ENCODE results near the gene PTGR2. TPM values are rescaled to one million over a fixed set of nuclear protein-coding genes. Genes with fewer than 3 reads are reported as not detected.
"Not testable (repeated sequence)": the region's sequence is repeated elsewhere in the genome, so short reads cannot be mapped to it uniquely, and the experiment has no call there.

Gene PTGR2
- polyA plus RNA-seq, 4 donors: 21.3 to 36.2 (median 26.1) TPM

DNA sequence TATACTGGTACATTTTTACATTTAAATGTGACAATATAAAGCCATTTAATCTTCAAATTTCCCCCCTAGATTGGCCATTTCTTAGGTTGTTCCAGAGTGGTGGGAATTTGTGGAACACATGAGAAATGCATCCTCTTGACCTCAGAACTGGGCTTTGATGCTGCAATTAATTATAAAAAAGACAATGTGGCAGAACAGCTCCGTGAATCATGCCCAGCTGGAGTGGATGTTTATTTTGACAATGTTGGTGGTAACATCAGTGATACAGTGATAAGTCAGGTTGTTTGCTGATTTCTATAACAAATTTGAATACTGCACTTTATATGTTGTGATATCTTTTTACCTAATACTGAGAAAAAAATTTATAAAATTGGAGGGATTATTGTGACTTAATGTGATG, 27.4 kb downstream of the PTGR2 start:
- no peak for DNase-seq (ENCODE audit: low read depth in 4 of 4, low spot score in 2 of 4)

DNA sequence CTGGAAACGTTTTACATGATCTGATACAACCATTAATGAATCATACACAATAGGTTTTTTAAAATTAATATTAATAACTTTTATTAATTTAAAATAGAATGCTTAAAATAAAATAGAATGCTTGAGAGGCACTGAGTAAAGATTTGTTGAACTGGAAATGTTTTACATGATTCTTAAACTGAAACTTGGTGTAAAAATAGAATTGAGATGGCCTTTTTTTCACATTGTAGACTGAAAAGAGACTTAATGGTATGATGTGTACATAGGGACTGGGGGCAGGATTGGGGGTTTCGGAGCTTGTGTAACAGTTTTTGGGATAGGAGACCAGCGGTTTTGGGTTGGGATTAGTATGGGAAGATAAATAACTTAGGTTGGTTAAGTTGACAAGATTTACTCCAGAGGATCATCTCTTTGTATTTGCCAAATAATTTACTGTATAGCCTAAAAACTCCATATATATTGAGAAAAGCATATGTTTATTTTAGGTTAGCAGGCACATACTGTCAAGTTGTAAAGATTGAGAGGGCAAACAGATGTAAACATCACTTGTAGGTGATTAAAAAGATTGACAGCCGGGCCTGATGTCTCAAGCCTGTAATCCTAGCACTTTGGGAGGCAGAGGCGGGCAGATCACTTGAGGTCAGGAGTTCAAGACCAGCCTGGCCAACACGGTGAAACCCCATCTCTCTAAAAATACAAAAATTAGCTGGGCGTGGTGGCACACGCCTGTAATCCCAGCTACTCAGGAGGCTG, 33.0 kb downstream of the PTGR2 start:
- no peak for DNase-seq (ENCODE audit: low read depth in 4 of 4, low spot score in 2 of 4)

DNA sequence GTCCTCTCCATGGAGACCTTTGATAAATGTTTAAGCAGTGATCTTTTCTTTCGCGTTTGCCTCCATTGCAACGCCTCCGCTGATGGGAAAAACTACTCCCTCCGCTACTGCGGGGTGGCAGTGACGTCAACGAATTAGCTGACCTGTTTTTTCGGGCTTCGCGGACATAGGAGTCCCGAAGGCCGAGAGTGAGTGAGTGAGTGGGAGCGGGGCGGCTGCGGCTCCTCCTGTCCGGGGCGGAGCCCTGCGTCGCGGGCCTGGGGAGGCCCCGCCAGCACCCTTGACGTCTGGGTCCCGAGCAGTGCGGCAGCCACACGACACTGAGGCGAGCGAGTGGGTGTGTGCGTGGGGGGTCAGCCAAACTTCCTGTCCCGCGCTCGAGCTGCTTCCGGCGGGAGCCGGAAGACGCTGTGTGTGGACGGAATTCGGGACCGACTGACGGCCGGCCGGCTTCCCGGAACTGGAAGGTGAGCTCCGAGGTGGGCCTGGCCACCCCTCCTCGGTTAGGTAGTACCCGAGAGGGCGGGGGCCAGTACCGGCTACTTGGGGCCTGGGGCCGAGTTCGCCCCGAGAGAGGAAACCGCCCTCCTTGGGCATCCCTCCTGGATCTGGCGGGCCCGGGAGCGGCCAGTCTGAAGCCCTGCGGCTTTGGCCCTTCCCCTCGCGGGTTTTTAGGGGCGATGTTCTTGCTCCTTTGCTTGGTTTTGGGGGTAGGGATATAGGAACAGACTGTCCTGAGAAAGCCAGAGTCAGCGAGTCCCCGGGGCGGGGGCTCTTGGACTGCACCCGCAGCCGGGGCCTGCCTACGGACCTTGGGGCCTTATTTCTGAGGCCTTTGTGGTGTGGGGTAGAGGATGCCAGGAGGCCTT, 35.1 kb downstream of the PTGR2 start, which contains the start of gene ZNF410:
ZNF410 (plus strand) TSS at position 411 of the 869 bp plus-strand sequence. CDS start 5,317 bp downstream, outside the sequence.
- peak; percentile 86 to 91 (median 88) for DNase-seq (ENCODE audit: low read depth in 4 of 4, low spot score in 2 of 4)

DNA sequence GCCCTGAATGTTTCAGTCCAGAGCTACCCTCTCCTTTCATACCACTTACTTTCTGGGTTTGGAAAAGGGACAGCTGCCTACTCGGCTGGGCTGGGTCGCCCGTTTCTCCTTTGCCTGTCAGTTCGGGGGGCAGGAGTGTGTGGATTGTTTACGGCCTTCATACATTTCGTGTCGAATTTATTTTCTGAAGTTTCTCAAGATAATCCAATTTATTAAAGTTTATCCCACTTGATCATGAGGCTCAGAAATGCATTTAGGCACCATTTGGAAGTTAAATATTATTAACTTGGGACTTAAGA, 35.6 kb downstream of the PTGR2 start:
- DNase-seq (ENCODE audit: low read depth in 4 of 4, low spot score in 2 of 4): peak in 2 of 4 donors; percentile 8 to 37

DNA sequence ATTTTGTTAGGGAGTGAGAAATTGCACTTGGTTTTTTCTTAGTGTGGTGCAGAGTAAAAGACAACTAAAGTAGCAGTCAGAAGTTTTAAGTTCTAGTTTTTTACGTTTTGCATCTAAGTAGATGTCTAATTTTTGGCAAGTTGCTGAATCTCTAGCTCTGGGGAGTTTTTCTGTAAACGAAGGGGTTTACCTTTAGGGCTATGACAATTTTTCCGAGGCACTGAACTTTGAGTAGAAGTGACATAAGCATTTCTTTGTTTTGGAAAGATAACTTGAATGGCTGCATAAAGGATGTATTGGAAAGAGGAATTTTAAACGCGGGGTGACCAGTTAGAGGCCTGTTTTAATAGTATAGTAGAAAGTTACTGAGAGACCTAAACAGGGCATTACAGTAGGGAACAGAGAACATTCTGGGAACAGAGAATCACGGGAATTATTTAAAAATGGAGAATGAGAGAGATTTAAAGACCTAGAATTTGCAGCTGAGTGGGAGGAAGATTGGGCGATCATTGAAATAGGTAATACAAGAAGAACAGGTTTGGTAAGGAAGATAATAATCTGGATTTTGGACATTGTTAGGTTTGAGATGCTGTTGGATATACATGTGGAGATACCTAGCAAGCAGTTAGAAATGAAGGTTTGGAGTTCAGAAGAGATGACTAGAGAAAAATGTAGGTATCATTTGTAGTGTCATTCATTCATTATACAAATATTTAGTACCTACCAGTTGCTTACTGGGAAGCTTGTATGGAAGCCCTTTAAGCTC, 36.2 kb downstream of the PTGR2 start:
- DNase-seq (ENCODE audit: low read depth in 4 of 4, low spot score in 2 of 4): no peak

DNA sequence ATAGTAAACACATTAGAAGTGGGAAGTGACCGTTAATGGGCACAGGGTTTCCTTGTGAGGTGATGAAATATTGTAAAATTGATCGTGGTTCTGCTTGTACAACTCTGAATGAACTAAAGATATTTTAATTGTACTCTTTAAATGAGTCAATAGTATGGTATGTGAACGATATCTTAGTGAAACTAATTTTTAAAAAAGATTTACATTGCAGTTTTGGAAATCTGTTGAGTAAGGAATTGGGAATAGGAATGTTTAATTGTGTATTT, 36.8 kb downstream of the PTGR2 start:
- no peak for DNase-seq (ENCODE audit: low read depth in 4 of 4, low spot score in 2 of 4)

DNA sequence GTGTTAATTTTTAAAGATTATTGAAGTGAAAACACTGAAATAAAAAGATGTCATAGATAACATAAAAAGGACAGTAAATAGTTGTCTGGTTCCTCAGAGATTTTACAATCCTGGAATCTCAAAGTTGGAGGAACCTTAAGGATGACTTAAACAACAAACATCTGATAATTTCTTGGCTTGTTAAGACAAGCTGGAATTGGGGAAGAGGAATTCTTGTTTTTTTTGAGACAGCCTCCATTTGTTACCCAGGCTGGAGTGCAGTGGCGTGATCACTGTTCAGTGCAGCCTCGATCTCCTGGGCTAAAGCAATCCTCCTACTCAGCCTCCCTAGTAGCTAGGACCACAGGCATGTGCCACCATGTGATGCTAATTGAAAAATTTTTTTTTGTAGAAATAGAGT, 37.3 kb downstream of the PTGR2 start:
- DNase-seq (ENCODE audit: low read depth in 4 of 4, low spot score in 2 of 4): no peak

DNA sequence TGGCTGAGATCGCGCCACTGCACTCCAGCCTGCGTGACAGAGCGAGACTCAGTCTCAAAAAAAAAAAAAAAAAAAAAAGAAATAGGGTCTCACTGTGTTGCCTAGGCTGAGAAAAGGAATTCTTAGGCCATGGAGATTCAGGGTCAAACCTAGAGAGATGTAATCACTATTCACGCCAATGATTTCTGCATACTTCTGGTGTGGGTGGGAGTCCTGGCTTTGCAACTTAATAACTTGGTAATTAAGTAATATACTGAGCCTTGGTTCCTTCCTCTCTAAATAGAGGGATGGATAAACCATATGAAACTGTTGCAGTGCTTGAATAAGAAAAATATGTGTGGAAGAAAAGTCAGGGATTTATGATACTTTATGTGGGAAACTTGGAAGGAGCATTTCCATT, 37.7 kb downstream of the PTGR2 start:
- no peak for DNase-seq (ENCODE audit: low read depth in 4 of 4, low spot score in 2 of 4)

DNA sequence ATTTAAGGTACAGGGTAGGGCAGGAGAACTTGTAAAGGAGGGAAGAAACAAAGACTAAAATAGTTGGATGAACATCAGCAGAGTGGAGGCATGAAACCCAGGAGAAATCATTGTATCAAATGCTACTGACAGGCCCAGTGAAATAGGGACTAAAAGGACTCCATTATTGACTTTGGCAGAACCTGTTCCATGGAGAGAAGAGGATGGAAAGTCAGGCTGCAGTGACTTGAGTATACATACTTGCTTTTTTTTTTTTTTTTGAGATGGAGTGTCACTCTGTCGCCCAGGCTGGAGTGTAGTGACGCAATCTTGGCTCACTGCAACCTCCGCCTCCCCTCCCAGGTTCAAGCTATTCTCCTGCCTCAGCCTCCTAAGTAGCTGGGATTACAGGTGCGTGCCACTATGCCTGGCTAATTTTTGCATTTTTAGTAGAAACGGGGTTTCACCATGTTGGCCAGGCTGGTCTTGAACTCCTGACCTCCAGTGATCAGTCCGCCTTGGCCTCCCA, 42.6 kb downstream of the PTGR2 start:
- not testable (repeated sequence) for DNase-seq (ENCODE audit: low read depth in 4 of 4, low spot score in 2 of 4)

DNA sequence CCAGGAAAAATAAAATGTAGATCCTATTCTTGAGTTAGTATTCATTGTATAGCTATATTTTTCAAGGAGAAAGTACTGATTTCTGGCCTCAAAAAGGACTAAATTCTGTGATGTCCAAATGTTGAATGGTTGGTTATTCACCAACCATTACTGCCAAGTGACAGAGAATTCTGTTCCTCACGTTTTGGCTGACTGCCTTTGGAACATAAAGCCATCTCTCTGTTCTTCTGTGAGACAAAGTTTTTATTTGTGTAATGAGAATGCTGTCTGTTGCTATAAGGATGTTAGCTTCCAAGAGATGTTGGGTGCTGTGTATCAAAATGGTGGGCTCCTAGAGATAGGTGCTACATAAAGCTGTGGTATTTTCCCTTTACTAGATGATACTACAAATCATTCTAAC, 44.3 kb downstream of the PTGR2 start:
- no peak for DNase-seq (ENCODE audit: low read depth in 4 of 4, low spot score in 2 of 4)

DNA sequence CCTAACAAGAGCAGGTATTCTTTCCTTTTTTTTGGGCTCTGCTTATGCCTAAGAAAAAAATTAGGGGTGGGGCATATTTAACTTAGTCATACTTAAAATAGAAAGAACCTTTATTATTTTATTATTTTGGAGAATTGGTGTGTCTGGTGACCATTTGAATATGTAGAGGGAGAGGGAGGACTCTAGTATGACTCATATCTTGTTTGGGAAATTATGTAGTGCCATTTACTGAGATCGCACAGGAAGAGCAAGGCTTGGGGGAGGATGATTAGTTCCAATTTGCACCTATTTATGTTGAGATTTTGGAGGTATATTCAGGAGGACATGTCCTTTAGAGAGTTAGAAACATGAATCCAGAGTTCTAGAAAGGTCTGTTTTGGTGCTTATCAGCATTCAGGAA, 44.9 kb downstream of the PTGR2 start:
- DNase-seq (ENCODE audit: low read depth in 4 of 4, low spot score in 2 of 4): no peak

DNA sequence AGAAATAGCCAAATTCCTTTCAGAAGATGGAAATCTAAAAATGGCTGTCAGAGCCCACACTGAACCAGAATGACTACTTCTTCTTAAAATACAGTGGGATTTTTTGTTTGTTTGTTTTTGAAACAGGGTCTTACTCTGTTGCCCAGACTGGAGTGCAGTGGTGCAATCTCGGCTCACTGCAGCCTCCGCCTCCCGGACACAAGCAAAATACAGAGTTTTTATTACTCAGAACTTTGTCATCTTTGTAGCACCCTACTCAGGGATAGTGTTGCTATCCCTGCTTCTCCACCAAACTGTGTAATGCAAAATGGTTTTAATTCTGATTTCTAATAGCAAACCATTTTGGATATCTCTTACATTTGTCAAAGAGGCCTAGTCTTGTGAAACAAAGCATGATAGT, 51.4 kb downstream of the PTGR2 start:
- DNase-seq (ENCODE audit: low read depth in 4 of 4, low spot score in 2 of 4): no peak

DNA sequence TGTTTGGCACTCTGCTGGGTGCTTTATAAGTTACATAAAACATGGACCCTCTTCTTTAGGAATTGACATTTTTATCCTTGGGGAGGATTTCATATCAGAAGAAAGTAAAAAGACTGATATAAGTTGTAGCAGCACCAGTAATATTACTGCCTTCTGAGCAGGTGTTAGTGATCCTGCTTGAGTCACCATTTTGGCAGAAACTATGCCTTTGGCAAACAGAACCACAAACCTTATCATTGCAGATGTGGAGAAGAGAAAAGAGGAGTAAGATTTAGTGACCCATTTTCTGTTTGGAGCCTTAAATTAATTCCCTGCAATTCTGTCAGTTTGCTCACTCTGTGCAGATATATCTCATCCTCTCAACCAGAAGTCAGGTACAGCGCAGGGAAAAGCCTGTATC, 58.0 kb downstream of the PTGR2 start:
- DNase-seq (ENCODE audit: low read depth in 4 of 4, low spot score in 2 of 4): no peak

DNA sequence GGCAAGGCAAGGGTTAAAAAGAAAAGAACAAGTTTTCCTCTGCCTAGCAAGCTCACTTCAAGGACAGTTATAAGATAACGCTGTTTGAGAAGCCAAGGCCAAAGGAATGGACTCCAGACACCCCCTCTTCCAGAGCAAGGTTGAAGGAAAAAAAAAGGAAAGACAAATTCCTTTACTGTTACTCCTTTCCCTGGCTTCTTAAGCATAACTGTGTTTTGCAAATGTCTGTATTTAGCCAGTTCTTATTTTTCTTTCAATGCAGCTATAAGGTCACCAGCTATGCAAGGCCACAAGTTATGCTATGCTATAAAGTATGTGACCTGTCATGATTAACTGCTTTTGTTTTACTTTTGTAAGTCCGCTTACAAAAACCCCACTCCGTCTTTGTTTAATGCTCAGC, 61.6 kb downstream of the PTGR2 start:
- no peak for DNase-seq (ENCODE audit: low read depth in 4 of 4, low spot score in 2 of 4)

DNA sequence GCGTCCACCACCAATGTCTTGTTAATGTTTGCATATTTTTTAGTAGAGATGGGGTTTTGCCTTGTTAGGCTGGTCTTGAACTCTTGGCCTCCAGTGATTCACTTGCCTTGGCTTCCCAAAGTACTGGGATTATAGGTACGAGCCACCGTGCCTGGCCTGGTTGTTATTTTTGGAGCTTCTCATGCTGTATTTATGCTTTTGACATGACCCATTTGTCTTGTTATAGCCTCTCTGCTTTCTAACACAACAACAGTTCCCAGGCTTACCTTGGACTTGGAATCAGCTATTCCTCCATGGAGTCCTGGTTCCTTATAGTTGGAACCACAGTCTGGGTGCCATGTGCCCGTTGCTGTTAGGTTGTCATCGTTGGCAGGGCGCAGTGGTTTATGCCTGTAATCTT, 64.7 kb downstream of the PTGR2 start:
- DNase-seq (ENCODE audit: low read depth in 4 of 4, low spot score in 2 of 4): no peak

DNA sequence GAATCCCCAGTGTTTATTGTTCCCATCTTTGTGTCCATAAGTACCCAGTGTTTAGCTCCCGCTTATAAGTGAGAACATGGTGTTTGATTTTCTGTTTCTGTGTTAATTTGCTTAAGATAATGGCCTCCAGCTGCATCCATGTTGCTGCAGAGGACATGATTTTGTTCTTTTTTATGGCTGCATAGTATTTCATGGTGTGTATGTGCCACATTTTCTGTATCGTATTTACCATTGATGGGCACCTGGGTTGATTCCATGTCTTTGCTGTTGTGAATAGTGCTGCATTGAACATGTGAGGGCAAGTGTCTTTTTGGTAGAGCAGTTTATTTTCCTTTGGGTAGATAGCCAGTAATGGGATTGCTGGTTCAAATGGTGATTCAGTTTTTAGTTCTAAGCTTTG, 67.8 kb downstream of the PTGR2 start:
- DNase-seq (ENCODE audit: low read depth in 4 of 4, low spot score in 2 of 4): not testable (repeated sequence)

DNA sequence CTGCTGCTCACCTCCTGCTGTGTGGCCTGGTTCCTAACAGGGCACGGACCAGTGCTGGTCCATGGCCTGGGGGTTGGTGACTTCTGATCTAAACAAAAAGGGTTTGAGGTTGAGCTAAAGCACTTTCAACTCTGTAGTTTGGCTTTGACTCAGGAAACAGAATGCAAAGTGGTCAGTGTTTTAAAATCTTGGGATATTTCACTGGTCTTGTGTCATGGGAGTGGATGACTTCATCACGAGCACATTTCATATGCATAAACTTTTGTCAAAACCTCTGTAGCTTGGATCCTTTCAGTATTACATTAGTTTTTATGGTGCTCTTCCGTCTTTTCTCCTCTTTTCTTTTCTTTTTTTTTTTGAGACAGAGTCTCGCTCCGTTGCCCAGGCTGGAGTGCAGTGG, 72.7 kb downstream of the PTGR2 start:
- no peak for DNase-seq (ENCODE audit: low read depth in 4 of 4, low spot score in 2 of 4)

All from left renal cortex interstitium (tissue), 4 donors.